ENCODE data around the gene NGFR.

NGFR gene

DNA sequence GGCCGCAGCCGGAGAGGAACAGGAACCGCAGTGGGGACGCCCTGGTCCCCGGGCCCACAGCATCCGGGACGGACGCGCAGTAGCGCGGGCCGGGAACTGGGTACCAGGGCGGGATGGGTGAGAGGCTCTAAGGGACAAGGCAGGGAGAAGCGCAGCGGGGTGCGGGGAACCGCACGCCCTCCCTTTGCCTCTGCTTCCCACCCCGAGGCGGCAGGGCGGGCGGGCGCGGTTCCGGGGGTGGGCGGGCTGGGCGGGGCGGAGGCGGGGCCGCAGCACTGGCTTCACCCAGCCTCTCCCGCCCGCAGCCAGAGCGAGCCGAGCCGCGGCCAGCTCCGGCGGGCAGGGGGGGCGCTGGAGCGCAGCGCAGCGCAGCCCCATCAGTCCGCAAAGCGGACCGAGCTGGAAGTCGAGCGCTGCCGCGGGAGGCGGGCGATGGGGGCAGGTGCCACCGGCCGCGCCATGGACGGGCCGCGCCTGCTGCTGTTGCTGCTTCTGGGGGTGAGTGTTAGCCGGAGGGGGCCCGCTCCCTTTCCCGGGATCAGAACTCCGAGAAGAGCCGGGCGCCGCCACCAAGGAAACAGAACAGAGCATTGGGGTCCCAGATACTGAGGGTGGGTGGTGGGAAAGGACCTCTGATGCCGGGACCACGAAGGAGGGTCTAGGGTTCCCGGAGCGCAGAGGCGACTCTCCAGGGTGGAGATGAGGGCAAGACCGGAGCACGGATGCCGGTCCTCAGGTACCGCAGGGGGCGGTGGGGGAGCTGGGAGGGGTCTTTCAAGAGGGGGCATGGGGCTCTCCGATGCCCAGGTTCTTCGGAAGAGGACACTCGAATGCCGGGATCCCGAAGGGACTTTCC, at the start of gene NGFR:
Gene NGFR, plus strand, starts transcription at position 308 of the 856 bp plus-strand sequence. Its CDS starts 125 bp downstream, at position 433.
- peak; percentile 88 for DNase-seq

DNA sequence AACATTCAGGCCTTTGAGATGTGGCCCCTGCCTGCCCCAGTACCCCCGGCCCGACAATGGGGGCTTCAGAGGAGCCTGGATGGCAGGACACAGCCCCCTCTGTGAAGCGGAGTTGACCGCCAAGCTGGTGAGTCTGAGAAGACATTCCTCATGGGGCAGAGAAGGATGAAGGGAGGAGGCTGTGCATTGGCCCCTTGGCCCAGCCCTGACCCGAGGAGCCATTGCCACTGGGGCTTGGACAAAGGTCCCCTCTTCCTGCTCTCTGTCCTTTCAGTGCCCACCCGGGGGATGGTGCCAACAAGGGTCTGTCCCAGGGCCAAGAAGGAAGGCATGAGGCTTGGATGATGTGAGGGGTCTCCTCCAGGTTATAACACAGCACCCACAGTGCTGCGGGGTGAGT, 49.5 kb upstream of the NGFR start:
- DNase-seq: no peak

GRCh38 chr17:49447628-49448302, 47.3 kb upstream of the NGFR start:
- no peak for DNase-seq

DNA sequence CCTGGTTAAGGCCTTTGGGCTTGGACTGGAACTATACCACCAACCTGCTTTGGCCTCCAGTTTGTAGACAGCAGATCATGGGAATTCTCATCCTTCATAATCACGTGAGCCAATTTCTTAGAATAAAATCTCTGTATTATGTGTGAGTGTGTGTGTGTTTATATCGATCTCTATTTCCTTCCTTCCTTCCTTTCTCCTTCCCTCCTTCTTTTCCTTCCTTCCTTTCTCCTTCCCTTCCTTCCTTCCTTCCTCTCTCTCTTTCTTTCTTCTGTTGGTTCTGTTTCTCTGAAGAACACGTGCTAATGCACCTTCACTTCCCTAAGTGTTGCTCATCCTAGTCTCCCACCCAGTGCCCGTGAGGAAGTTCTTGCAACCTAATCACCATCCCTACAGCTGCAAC, 44.9 kb upstream of the NGFR start:
- DNase-seq: no peak

DNA sequence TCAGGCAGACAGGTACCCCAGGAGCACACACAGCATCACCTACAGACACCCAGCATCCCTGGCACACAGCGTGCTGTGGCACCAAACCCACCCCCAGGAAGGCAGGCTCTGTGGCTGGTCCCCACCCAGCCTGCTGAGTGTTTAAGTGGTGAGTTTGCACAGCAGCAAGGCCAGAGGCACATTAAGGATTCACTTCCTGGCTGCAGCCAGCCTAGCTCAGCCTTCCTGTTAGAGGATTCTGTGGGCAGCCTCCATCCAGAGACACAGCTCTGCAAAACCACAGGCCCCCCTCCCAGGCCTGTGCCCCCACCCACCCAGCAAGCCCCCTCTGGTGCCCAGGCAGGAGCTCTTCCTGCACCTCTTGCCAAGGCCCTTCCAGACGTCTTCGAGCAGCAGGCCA, 44.4 kb upstream of the NGFR start:
- peak; percentile 90 for DNase-seq

GRCh38 chr17:49452201-49452600, 42.9 kb upstream of the NGFR start:
- no peak for DNase-seq

- DNase-seq: no peak
These were observed 42.4 kb upstream of the NGFR start for GRCh38 chr17:49452661-49453060.

GRCh38 chr17:49454050-49454449, 41.0 kb upstream of the NGFR start:
- DNase-seq: peak; percentile 93

DNA sequence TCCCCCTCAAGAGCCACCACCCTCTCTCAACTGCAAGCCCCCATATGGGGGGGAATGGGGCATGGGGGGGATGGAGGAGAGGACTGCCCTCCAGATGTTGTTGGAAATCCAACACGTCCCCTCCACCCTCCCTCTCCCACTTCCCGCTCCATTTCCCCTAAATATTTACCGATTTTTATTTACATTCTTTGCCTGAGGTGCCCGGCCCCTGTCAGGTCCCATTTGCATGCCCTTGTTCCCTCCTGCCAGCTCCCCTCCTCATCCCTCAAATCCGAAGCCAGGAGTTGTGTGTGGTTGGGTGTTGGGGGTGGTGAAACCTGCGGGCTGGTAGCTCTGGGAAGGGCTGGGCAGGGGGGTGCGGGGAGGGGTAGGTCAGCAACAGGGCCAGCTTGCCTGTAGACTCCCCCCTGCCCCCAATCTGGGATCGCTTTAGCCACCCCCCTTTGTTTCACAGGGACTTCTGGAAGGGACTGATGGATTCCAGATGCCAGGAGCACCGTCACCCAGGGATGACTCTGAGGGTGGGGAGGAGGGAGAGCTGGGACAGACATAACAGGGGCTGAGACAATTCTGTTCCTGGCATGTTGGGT, 39.7 kb upstream of the NGFR start:
- no peak for DNase-seq

DNA sequence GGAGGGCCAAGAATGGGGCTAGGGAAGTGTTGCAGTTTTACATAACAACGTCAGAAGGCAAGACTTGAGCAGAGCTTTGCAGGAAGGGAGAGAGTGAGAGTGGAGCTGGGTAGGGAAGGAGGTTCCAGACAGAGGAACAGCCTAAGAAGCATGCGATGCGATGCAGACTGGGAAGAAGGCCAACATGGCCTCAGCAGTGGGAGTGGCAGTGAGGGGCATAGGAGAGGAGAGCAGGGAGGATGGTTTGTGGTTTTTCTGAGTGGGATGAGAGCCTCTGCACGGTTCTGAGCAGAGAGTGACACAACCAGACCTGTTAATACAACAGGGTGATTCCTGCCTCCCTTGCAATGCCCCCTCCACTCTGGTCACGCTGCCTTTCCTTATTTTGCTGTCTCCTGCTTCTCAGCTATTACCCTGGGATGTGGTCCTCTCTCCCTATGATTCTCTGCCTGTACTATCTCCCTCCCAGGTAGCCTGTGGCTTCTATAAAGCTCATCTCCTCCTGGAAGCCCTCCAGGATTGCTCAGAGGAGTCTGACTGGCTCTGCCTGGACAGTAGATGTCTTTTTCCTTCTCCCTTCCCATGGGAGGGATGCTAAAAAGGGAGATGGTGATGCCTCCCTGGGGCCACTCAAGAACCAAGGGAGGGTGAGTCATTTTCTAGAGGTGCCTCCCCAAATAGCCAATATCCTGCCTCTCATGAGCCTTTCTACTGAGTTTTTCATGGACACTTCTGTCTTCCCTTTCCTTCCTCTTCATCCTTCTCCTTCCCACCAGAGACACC, 38.7 kb upstream of the NGFR start:
- no peak for DNase-seq

DNA sequence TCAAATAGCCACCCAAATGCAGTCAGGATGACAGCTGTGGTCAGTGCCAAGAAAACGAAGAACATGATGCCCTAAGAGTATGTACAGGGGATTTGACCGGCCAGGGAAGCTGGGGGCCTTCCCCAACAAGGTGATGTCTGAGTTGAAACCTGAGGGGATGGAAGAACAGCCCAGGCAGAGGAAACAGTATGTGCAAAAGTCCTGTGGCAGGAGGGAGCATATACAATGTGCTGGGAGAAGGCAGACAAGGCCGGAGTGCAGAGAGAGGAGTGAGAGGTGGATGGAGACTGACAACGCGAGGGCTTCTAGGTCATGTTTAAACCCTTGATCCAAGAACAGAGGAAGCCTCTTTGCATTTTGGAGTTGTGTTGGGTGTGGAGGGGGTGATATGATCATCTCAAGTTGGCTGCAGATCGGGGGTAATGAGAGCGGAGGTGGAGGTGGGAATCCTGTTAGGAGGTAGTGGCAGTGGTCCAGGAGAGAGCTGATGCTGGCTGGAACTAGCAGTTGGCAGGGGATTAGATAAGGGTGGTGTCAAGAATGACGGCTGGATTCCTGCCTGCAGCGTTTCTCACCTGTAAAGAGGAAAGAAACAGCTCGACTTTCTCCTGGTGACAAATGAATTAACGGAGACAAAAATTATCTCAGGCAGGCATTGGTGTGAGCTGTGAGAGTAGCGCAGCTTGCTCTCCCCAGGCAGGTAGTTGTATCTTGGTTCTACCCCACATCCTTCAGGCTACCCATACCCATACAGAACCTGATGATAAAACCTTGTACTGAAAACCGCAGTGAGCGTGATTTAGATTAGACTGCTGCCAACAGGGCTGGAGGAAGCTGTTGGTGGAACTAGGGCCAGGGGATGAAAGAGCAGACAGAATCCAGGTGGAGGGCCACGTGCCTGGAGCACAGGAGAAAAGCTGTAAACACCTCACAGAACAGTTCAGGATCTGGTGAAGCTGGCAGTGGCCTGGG, 37.2 kb upstream of the NGFR start:
- DNase-seq: no peak

- DNase-seq: no peak
These were observed 35.6 kb upstream of the NGFR start for GRCh38 chr17:49459401-49459984.

- DNase-seq: no peak
These were observed 34.7 kb upstream of the NGFR start for GRCh38 chr17:49460401-49460800.

DNA sequence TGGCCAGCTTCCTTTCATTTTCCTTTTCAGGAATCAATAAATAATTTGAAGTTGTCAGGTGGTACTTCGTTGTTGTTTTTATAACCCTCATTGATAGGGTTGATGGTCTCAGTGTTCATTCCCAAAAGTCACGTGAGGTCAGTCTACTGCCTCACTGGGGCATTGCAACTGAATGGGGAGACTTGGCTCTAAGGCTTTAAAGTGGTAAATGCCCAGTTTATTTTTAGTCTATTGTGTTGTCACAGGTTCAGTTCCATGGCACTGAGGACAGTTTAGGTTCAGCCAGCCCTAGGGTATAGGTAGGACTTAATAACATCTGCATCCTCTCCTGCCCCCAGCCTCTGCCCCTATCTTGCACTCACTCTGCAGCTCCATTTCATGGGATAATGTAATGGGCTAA, 33.5 kb upstream of the NGFR start:
- no peak for DNase-seq

DNA sequence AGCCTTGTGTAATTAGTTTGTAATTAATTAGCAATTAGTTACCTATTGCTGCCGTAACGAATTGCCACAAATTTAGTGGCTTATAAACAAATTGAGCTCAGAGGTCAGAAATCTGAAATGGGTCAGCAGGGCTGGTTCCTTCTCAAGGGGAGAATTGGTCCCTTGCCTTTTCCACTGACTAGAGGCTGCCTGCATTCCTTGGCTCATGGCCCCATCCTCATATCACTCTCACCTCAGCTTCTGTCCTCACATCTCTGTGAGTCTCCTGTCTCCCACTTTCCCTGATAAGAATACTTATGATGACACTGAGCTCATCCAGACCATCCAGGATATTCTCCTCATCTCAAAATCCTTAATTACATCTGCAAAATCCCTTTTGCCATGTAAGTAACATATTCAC, 31.0 kb upstream of the NGFR start:
- no peak for DNase-seq

- DNase-seq: no peak
These were observed 29.7 kb upstream of the NGFR start for GRCh38 chr17:49465331-49465903.

DNA sequence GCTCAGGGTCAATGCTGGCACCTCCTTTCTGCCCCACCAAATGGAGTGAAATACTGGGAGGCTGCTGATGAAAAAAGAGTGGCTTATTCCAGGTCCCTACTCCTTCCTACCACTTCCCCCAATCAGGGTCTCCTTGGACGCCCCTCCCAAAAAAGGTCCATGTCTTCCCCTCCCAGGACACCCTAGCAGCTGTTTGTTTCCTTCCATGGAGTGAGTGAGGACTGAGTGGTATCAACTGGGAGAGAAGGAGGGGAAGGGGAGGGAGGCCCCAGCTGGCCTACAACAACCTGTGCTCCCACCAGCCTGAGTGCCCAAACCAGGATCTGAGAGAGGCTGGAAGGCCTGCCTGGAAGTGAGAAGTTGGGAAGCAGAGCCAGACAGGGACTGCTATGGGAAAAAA, 28.7 kb upstream of the NGFR start:
- DNase-seq: no peak

- no peak for DNase-seq
These were observed 27.9 kb upstream of the NGFR start for GRCh38 chr17:49467175-49467574.

DNA sequence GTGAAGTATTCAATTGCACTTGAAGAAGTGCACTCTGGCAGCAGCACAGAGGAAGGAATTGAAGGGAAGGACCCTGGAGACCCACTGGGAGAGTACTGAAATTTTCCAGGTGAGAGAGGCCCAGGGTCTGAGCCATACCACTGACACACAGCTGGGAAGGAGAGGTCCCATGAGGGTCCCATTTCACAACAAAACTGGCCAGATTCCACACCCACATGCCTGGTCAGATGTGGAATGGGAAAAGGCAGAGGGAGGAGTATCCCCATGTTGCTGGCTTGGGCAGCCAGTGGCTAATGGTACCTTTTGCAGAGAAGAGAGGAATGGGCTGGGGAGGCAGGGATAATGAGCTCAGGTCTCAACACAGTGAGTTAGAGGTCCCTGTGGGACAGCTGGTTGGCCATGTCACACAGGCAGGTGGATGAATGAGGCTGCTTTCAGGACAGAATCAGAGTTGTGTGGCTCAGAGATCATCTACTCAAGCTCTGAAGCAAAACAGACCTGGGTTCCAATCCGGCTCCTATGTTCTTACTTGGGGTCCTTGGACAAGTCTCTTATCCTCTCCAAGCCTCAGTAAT, 26.2 kb upstream of the NGFR start:
- no peak for DNase-seq
